CD1c-positive myeloid dendritic cell (primary cell): ENCODE measurements around the gene EMP3.
"Not testable (repeated sequence)": the region's sequence is repeated elsewhere in the genome, so short reads cannot be mapped to it uniquely, and the experiment has no call there.

Source experiments
- DNase-seq: peaks from one replicate; pipeline ENCODE4 v3.0.0-alpha.2; 2016; ENCODE audit errors: extremely low spot score

EMP3 gene

GRCh38 chr19:48346191-48346590 lies 20.8 kb downstream of the EMP3 start:
- no peak for DNase-seq

DNA sequence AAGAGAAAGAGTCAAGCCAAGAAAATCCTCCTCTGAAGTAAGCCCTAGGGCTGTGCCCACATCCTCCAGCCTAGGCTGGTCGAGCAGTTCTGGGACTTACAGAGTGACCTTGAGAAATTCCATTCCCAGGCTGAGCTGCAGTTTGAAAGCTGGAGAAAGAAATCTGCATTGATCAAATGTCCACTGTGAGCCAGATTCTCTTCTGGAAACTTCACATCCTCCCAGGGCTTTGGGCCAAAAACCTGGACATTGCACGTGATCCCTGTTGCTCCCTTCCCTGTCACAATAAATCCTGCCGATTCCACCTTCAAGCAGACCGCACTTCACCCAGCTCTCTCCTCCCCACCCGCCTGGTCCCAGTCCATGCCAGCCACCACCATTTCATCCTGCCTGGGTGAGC lies 22.7 kb downstream of the EMP3 start:
- DNase-seq: no peak

- DNase-seq: no peak
Measured at GRCh38 chr19:48348737-48349136, 23.4 kb downstream of the EMP3 start.

DNA sequence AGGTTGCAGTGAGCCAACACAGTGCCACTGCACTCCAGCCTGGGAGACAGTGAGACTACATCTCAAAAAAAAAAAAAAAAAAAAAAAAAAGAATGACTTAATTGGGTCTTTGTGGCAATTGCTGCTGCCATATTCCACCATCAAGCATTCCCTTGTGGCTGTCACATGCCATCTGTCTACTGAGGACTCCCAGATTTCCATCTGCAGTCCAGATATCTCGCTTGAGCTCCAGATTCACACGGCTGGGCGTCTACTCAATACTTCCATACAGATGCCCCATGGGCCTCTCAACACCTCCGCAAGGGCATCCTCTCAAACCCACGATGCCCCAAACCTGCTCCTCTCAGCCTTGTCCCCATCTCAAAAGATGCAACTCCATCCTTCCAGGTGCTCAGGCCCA lies 25.5 kb downstream of the EMP3 start:
- no peak for DNase-seq

DNA sequence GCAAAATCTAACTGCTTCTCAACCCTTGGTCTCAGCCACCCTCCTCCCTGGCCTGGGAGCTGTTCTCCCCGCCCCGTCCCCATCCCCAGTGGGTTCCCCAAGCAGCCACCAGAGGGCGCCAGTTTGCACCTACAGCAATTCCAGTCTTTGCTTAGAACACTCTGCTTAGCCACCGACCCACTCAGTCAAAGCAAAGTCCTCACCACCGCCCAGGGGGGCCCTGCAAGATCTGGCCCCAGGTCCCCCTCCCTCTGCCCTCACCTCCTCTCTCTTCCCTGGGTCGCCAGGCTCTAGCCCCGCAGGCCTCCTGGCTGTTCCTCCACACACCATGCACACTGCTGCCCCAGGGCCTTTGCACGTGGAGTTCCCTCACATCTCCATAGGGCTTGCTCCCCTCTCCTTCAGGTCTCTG lies 26.0 kb downstream of the EMP3 start:
- peak; percentile 79 for DNase-seq

DNA sequence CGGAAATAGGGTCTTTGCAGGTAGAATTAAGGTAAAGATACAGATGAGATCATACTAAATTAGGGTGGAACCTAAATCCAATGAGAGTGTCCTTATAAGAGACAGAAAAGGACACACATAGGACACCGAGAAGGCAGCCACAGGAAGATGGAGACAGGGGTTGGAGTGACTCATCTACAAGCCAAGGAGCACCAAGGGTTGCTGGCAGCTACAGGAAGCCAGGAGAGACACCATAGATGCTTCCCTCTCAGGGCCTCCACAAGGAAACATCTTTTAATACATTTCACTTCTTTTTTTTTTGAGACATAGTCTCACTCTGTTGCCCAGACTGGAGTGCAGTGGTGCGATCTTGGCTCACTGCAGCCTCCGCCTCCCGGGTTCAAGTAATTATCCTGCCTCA lies 28.3 kb downstream of the EMP3 start:
- DNase-seq: no peak

- DNase-seq: peak; percentile 8
Measured at GRCh38 chr19:48354332-48354992, 29.1 kb downstream of the EMP3 start.

GRCh38 chr19:48355365-48355954 lies 30.1 kb downstream of the EMP3 start:
- no peak for DNase-seq

DNA sequence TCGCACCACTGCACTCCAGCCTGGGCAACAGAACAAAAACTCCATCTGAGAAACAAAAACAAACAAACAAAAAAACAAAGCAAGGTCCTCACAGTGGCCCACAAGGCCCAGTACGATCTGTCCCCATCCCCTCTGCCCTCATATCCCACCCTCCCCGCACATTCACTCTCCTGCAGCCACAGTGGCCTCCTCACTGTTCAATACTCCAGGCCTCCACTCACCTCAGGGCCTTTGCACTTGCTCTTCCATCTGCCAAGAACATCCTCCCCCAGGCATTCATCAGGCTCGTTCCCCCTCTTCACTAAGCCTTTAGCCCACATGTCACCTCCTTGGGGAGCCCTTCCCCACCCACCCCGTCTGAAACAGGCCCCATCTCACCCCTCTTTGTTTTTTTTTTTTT lies 33.8 kb downstream of the EMP3 start:
- DNase-seq: no peak

DNA sequence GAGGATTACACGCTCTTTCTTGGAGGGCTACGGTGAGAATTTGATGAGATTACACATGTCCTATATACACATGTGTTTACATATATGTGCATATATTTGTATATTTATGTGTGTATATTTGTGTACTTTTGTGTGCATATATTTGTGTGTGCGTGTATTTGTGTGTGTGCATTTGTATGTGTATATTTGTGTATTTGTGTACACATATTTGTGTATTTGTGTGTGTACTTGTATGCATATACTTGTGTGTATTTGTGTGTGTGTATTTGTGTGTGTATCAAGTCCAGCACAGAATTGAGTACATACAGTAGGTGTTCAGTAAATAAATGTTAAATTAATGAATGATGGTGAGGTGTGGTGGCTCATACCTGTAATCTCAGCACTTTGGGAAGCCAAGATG lies 36.6 kb downstream of the EMP3 start:
- no peak for DNase-seq

- peak; percentile 92 for DNase-seq
Measured at GRCh38 chr19:48362716-48363499, 37.6 kb downstream of the EMP3 start.

DNA sequence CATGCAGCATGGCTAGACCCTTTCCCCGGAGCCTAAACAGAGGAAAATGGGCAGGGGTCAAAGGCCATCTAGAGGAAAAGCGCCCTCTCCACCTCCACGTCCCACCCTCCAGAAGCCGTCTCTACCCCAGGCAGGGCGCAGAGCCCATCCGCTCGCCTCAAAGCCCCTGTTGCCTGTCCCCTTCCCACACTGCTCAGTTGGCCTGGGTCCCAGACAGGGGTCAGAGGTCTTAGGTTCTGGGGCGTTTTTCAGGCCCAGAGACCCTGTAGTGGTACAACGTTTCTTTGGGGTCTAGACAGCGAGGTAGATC lies 38.1 kb downstream of the EMP3 start:
- DNase-seq: no peak

DNA sequence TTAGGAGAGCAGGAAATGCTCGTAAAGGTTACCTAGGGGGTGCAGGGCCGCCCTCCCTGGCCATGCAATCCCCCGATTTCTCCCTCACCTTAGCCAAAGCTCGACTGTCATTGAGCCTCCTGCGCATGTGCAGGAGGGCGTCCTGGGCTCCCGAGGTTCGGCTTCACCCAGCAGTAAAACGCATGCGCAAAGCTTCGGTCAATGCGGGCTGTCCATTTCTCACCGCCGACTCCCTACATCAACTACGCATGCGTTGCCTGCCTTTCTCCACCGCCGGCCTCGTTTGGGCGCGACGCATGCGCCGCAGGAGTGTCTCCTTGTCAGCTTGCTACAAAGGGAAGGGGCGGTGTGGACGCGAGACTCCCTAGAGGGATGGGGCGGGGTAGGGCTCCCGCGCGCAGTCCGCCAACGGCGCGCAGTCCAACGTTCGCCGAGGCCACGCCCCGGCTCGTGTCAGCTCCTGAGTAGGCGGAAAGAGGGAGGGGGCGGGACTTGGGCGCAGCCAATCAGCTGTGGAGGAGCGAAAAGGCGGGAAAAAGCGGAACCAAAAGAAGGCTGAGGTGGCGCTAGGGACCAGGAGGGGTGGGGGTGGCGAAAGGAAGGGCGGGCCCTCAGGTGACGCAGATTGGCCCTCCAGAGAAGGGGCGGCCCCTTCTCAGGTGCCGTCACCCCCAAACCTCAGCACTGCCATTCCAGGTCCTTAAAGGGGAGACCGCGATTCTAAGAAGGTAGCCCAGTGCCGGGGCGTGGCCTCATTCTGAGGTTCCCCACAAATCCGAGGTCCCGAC lies 38.7 kb downstream of the EMP3 start, which contains the start of the genes SYNGR4 and TMEM143:
Gene SYNGR4 (plus strand): TSS at position 558 of the 788 bp plus-strand sequence. CDS start 1,476 bp downstream, outside the sequence.
Gene TMEM143 (minus strand): TSS at position 131 of the 788 bp plus-strand sequence. CDS start 20 bp downstream, at position 111.
- DNase-seq: peak; percentile 100

DNA sequence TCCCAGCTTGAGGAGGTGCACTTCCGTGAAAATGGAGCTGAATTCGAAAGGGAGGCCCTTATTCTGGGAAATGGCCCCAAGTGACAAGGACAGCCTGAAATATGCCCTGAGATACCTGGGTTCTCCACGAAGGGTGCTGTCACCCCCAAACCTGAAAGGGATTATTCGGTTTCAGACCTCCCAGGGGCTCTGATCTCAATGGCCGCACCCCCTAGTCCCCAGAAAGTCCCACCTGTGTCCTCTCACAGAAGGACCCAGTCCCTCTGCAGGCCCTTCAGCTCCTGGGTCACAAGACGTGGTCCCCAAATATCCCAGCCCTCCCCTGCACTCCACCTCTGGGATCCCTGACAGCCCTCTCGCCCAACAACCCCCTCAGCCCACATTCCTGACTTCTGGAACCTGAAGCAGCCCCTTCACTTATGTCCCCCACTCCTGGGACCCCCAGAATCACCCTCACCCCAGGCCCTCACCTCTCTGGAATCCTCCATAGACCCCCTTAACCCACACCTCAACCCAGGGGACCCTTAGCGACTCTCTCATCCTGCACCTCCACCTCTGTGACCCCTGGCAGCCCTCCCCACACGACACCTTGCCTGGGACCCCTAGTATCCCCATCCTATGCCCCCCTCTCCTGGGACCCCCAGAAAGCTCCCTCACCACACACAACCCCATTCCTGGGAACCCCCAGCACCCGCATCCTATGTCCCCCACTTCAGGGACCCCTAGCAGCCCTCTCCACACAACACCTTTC lies 39.4 kb downstream of the EMP3 start:
- DNase-seq: no peak

GRCh38 chr19:48365602-48366001 lies 40.2 kb downstream of the EMP3 start:
- no peak for DNase-seq

- DNase-seq: no peak
Measured at GRCh38 chr19:48367855-48368254, 42.5 kb downstream of the EMP3 start.

GRCh38 chr19:48368936-48369335 lies 43.6 kb downstream of the EMP3 start:
- DNase-seq: no peak

GRCh38 chr19:48370955-48371354 lies 45.6 kb downstream of the EMP3 start:
- no peak for DNase-seq

GRCh38 chr19:48371367-48371766 lies 46.0 kb downstream of the EMP3 start:
- no peak for DNase-seq

- not testable (repeated sequence) for DNase-seq
Measured at GRCh38 chr19:48371771-48372170, 46.4 kb downstream of the EMP3 start.

GRCh38 chr19:48372904-48373303 lies 47.6 kb downstream of the EMP3 start:
- DNase-seq: no peak
